GM12878 (cell line): ENCODE measurements around the gene KLHL3.

ENCODE experiments used
- CHD4 ChIP-seq: fragments of 200-600 bp; sonication (generic); IDR thresholded peaks from 2 replicates; pipeline ENCODE4 v1.6.1; 2016; ENCODE audit warnings: mild to moderate bottlenecking
- CREB1 ChIP-seq: IDR thresholded peaks from 2 replicates; pipeline ENCODE4 v1.6.1; 2012; ENCODE audit warnings: low read depth, mild to moderate bottlenecking, inconsistent platforms
- POLR2AphosphoS5 ChIP-seq: IDR thresholded peaks from 2 replicates; pipeline ENCODE4 v1.6.1; 2011; ENCODE audit warnings: mild to moderate bottlenecking, low read length, inconsistent platforms
- RFX5 ChIP-seq: IDR thresholded peaks from 2 replicates; pipeline ENCODE4 v1.6.1; 2011; ENCODE audit warnings: low read depth, low read length, improper control_type of control experiment
- SMC3 ChIP-seq: IDR thresholded peaks from 2 replicates; pipeline ENCODE4 v1.6.1; 2011; ENCODE audit warnings: low read length, improper control_type of control experiment, borderline replicate concordance
- TARDBP ChIP-seq: IDR thresholded peaks from 2 replicates; pipeline ENCODE4 v1.6.1; 2016; ENCODE audit warnings: borderline replicate concordance
- TF ChIP-seq, protein P1 (sequence below), 3 experiments: IDR thresholded peaks in 2 of 3; conservative IDR thresholded peaks in 1 of 3; 2 replicates each; pipeline ENCODE4 v1.5.1; 2011; ENCODE audit warnings: low read depth in 3 of 3, low read length in 3 of 3, mild to moderate bottlenecking in 3 of 3, control low read depth in 2 of 3, moderate library complexity in 2 of 3, inconsistent platforms in 1 of 3, mixed read lengths in 1 of 3; ENCODE audit not compliant: control insufficient read depth in 2 of 3, insufficient read depth in 1 of 3; ENCODE audit errors: extremely low read depth in 1 of 3

DNA sequence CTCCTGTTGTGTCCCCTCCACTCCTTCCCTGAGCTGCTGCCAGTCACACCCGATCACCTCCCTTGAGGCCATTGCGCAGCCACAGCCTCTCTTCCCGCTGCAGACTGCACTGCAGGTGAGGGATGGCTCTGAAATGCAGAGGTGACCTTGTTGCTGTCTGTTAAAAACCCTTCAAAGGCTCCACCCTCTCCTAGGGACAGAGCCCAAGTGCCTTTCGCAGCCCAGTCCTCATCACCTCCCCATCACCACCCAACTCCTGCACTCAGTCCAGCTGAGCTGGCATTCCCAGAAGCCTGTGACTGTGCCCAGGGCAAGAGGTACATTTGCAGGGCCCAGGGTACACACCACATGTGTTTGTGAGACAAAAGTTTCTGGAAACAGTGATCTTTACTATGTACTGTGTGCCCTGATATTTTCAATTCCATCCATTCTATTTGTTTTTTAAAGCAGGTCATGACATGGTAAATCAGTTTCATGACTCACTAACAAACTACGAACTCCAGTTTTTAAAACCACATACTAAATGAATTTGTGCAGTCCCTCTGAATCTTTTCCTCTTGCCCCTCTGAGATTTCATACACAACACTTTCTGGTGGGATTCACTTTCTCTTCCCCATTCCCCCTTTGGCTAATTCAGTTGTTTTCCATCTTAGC, 163.7 kb downstream of the KLHL3 start:
- TF ChIP-seq, protein P1, sequence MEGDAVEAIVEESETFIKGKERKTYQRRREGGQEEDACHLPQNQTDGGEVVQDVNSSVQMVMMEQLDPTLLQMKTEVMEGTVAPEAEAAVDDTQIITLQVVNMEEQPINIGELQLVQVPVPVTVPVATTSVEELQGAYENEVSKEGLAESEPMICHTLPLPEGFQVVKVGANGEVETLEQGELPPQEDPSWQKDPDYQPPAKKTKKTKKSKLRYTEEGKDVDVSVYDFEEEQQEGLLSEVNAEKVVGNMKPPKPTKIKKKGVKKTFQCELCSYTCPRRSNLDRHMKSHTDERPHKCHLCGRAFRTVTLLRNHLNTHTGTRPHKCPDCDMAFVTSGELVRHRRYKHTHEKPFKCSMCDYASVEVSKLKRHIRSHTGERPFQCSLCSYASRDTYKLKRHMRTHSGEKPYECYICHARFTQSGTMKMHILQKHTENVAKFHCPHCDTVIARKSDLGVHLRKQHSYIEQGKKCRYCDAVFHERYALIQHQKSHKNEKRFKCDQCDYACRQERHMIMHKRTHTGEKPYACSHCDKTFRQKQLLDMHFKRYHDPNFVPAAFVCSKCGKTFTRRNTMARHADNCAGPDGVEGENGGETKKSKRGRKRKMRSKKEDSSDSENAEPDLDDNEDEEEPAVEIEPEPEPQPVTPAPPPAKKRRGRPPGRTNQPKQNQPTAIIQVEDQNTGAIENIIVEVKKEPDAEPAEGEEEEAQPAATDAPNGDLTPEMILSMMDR (IDR thresholded peaks at IDR 0.05 in 2 of 3, conservative IDR thresholded peaks at IDR 0.05 in 1 of 3; ENCODE audit: control insufficient read depth in 2 of 3, extremely low read depth in 1 of 3, insufficient read depth in 1 of 3, low read depth in 3 of 3, low read length in 3 of 3), result no peak
- TF ChIP-seq POLR2AphosphoS5 (no peak), RFX5 (no peak), TARDBP (no peak), SMC3 (no peak), CREB1 (no peak), CHD4 (no peak)
